IMR-90 (cell line): ENCODE results near the gene SSBP2. TPM values are rescaled to one million over a fixed set of nuclear protein-coding genes. Genes with fewer than 3 reads are reported as not detected.

Source experiments
- ATAC-seq: fragments of 200-7000 bp; cut with Tn5 transposase; 2 replicates; pipeline ENCODE4 v1.9.1; 2020; ENCODE audit warnings: low read depth, mild to moderate bottlenecking, moderate library complexity
- BruUV-seq: library from RNA; stranded (reverse); fragments of 400-500 nt; replicated peaks from 2 replicates; lab custom pipeline; 2021; lab: Mats Ljungman, UMichigan
- CTCF ChIA-PET: fragments of 300-600 bp; formaldehyde crosslinking; extraction: SDS; loops from one replicate; lab custom pipeline; 2021; ENCODE audit warnings: antibody characterized with exemption; lab: Yijun Ruan, JAX
- POLR2A ChIA-PET: fragments of 300-600 bp; sonication (Branson Sonifier 250); formaldehyde crosslinking; loops from one replicate; lab custom pipeline; 2022; ENCODE audit warnings: antibody characterized with exemption; ENCODE audit not compliant: unreplicated experiment; lab: Charles Lee
- DNase-seq: peaks from one replicate; pipeline ENCODE4 v3.0.0; 2013
- H2AFZ ChIP-seq: replicated peaks from 2 replicates; pipeline ENCODE3; 2013; ENCODE audit warnings: low read length, mild to moderate bottlenecking; ENCODE audit not compliant: poor library complexity
- H2AK5ac ChIP-seq: 2 replicates; pipeline ENCODE4 v1.6.1; 2013; ENCODE audit warnings: low read depth, low read length, inconsistent platforms
- H2AK9ac ChIP-seq: replicated peaks from 2 replicates; pipeline ENCODE3; 2013; ENCODE audit warnings: mild to moderate bottlenecking, low read depth, low read length, moderate library complexity; ENCODE audit not compliant: poor library complexity
- H2BK120ac ChIP-seq: 2 replicates; pipeline ENCODE4 v1.6.1; 2013; ENCODE audit warnings: low read depth, low read length, inconsistent platforms
- H2BK15ac ChIP-seq: 3 replicates; pipeline ENCODE4 v1.6.1; 2013; ENCODE audit warnings: low read depth, low read length, inconsistent platforms
- H2BK20ac ChIP-seq: 2 replicates; pipeline ENCODE4 v1.6.1; 2013; ENCODE audit warnings: low read depth, mild to moderate bottlenecking, inconsistent platforms, low read length, moderate library complexity
- H2BK5ac ChIP-seq: 2 replicates; pipeline ENCODE4 v1.6.1; 2013; ENCODE audit warnings: mild to moderate bottlenecking, low read depth, low read length, inconsistent platforms; ENCODE audit not compliant: poor library complexity, severe bottlenecking
- H3K14ac ChIP-seq: replicated peaks from 2 replicates; pipeline ENCODE4 v1.6.1; 2013; ENCODE audit warnings: low read depth, low read length, inconsistent platforms
- H3K18ac ChIP-seq: 2 replicates; pipeline ENCODE4 v1.6.1; 2013; ENCODE audit warnings: low read depth, low read length, control low read depth
- H3K23ac ChIP-seq: 2 replicates; pipeline ENCODE4 v1.6.1; 2013; ENCODE audit warnings: low read depth, low read length, inconsistent platforms
- H3K27ac ChIP-seq: 2 replicates; pipeline ENCODE4 v1.5.1; 2013; ENCODE audit warnings: mild to moderate bottlenecking, control low read depth, low read length; ENCODE audit not compliant: insufficient read depth
- H3K27me3 ChIP-seq: 2 replicates; pipeline ENCODE4 v1.6.1; 2013; ENCODE audit warnings: low read length; ENCODE audit not compliant: control insufficient read depth, insufficient read depth
- H3K36me3 ChIP-seq: 2 replicates; pipeline ENCODE4 v1.6.1; 2013; ENCODE audit warnings: low read length, mixed read lengths; ENCODE audit not compliant: control insufficient read depth, insufficient read depth
- H3K4ac ChIP-seq: 2 replicates; pipeline ENCODE4 v1.6.1; 2013; ENCODE audit warnings: low read depth, low read length, inconsistent platforms
- H3K4me1 ChIP-seq: 2 replicates; pipeline ENCODE4 v1.6.1; 2013; ENCODE audit warnings: low read length, mixed read lengths; ENCODE audit not compliant: control insufficient read depth, insufficient read depth
- H3K4me2 ChIP-seq: 2 replicates; pipeline ENCODE4 v1.6.1; 2013; ENCODE audit warnings: low read depth, mild to moderate bottlenecking, control low read depth, low read length, moderate library complexity
- H3K4me3 ChIP-seq: 2 replicates; pipeline ENCODE4 v1.5.1; 2013; ENCODE audit warnings: low read depth, mild to moderate bottlenecking, control low read depth, low read length, moderate library complexity; ENCODE audit not compliant: insufficient read depth
- H3K56ac ChIP-seq: 2 replicates; pipeline ENCODE4 v1.6.1; 2013; ENCODE audit warnings: low read length, inconsistent platforms; ENCODE audit not compliant: insufficient read depth; ENCODE audit errors: extremely low read depth
- H3K79me1 ChIP-seq, 2 experiments: 2 replicates each; pipeline ENCODE4 v1.6.1; 2013; ENCODE audit warnings: low read length in 2 of 2, inconsistent platforms in 1 of 2, low read depth in 1 of 2
- H3K9ac ChIP-seq: 2 replicates; pipeline ENCODE4 v1.6.1; 2013; ENCODE audit warnings: low read depth, low read length, control low read depth
- H3K9me1 ChIP-seq: 2 replicates; pipeline ENCODE4 v1.6.1; 2013; ENCODE audit warnings: low read length, inconsistent platforms; ENCODE audit not compliant: insufficient read depth
- H3K9me3 ChIP-seq: 2 replicates; pipeline ENCODE4 v1.6.1; 2013; ENCODE audit warnings: low read length; ENCODE audit not compliant: control insufficient read depth, insufficient read depth
- H4K20me1 ChIP-seq: 2 replicates; pipeline ENCODE4 v1.6.1; 2013; ENCODE audit warnings: low read length, inconsistent platforms; ENCODE audit not compliant: insufficient read depth
- H4K5ac ChIP-seq: 2 replicates; pipeline ENCODE4 v1.6.1; 2013; ENCODE audit warnings: mild to moderate bottlenecking, low read depth, low read length, control low read depth
- H4K8ac ChIP-seq, 2 experiments: 2 replicates each; pipeline ENCODE4 v1.6.1; 2013; ENCODE audit warnings: low read depth in 2 of 2, low read length in 2 of 2, control low read depth in 1 of 2, inconsistent platforms in 1 of 2
- H4K91ac ChIP-seq: 2 replicates; pipeline ENCODE4 v1.6.1; 2013; ENCODE audit warnings: low read depth, low read length, inconsistent platforms; ENCODE audit not compliant: insufficient read depth
- BHLHE40 ChIP-seq: fragments of 150-350 bp; IDR thresholded peaks from 2 replicates; pipeline ENCODE4 v1.6.1; 2016; ENCODE audit warnings: mild to moderate bottlenecking, low read depth, low read length
- CEBPB ChIP-seq: IDR thresholded peaks from 2 replicates; pipeline ENCODE4 v1.6.1; 2012; ENCODE audit warnings: low read depth, low read length, improper control_type of control experiment
- CHD1 ChIP-seq: IDR thresholded peaks from 2 replicates; pipeline ENCODE4 v1.6.1; 2012; ENCODE audit warnings: low read depth, low read length, improper control_type of control experiment
- CTCF ChIP-seq: conservative IDR thresholded peaks from 2 replicates; pipeline ENCODE4 v1.5.1; 2012; ENCODE audit warnings: mild to moderate bottlenecking, low read depth, low read length, improper control_type of control experiment
- ELK1 ChIP-seq: fragments of 150-350 bp; IDR thresholded peaks from 2 replicates; pipeline ENCODE4 v1.6.1; 2016; ENCODE audit warnings: low read depth, mild to moderate bottlenecking, low read length, moderate library complexity, borderline replicate concordance
- FOS ChIP-seq: fragments of 150-350 bp; IDR thresholded peaks from 2 replicates; pipeline ENCODE4 v1.6.1; 2016; ENCODE audit warnings: low read depth, low read length
- MAFK ChIP-seq: IDR thresholded peaks from 2 replicates; pipeline ENCODE4 v1.6.1; 2012; ENCODE audit warnings: low read depth, low read length, improper control_type of control experiment
- MAZ ChIP-seq: IDR thresholded peaks from 2 replicates; pipeline ENCODE4 v1.6.1; 2012; ENCODE audit warnings: low read depth, mild to moderate bottlenecking, low read length, improper control_type of control experiment, moderate library complexity, borderline replicate concordance
- MXI1 ChIP-seq: IDR thresholded peaks from 2 replicates; pipeline ENCODE4 v1.6.1; 2012; ENCODE audit warnings: low read depth, mild to moderate bottlenecking, low read length, moderate library complexity, borderline replicate concordance
- NFE2L2 ChIP-seq: fragments of 150-350 bp; IDR thresholded peaks from 2 replicates; pipeline ENCODE4 v1.6.1; 2016; ENCODE audit warnings: low read depth, mild to moderate bottlenecking, low read length
- POLR2A ChIP-seq: IDR thresholded peaks from 2 replicates; pipeline ENCODE4 v1.6.1; 2012; ENCODE audit warnings: mild to moderate bottlenecking, low read depth, low read length
- RAD21 ChIP-seq: IDR thresholded peaks from 2 replicates; pipeline ENCODE4 v1.6.1; 2012; ENCODE audit warnings: low read length, improper control_type of control experiment
- RCOR1 ChIP-seq: IDR thresholded peaks from 2 replicates; pipeline ENCODE4 v1.6.1; 2012; ENCODE audit warnings: mild to moderate bottlenecking, low read length, improper control_type of control experiment; ENCODE audit not compliant: insufficient replicate concordance
- RFX5 ChIP-seq: IDR thresholded peaks from 2 replicates; pipeline ENCODE4 v1.8.0; 2012; ENCODE audit warnings: low read depth, mild to moderate bottlenecking, low read length, moderate library complexity
- SMC3 ChIP-seq: fragments of 150-350 bp; IDR thresholded peaks from 2 replicates; pipeline ENCODE4 v1.6.1; 2016; ENCODE audit warnings: low read depth, mild to moderate bottlenecking, antibody characterized with exemption, low read length, moderate library complexity
- USF2 ChIP-seq: fragments of 150-350 bp; IDR thresholded peaks from 2 replicates; pipeline ENCODE4 v1.6.1; 2017; ENCODE audit warnings: mild to moderate bottlenecking, antibody characterized with exemption, low read length, low read depth
- WGBS, 2 experiments: methylation state at CpG; one replicate each; pipeline versions ENCODE4 v1.1.5 to v1.1.7; 2013; ENCODE audit warnings: missing lambda C conversion rate in 2 of 2; ENCODE audit not compliant: insufficient read length in 1 of 2; ENCODE audit errors: extremely low coverage in 2 of 2; 5-methylcytosine and 5-hydroxymethylcytosine counted together
- dilution Hi-C: fragments of 300-500 bp; cut with HindIII; formaldehyde crosslinking; loops from one replicate; pipeline ENCODE4 v1.14.3; 2018; ENCODE audit warnings: low sequenced_read_pairs; ENCODE audit not compliant: unreplicated experiment
- in situ Hi-C: fragments of 300-500 bp; cut with MboI; formaldehyde crosslinking; loops from 3 replicates; pipeline ENCODE4 v1.14.3; 2019; ENCODE audit warnings: low sequenced_read_pairs, inconsistent platforms, mixed read lengths
- intact Hi-C: fragments of 100-400 bp; cut with micrococcal nuclease; formaldehyde crosslinking; loops from 2 replicates; pipeline ENCODE4 v1.10.0; 2022
- polyA plus RNA-seq, 3 experiments: library from polyadenylated mRNA; depleted of rRNA; stranded (reverse); fragments of >200 nt; gene quantifications; 2 replicates each; pipeline ENCODE4 v1.2.3, GENCODE V29; 2012; ENCODE audit warnings: low replicate concordance in 1 of 3
- total RNA-seq: library from RNA; depleted of rRNA; stranded (reverse); fragments of >200 nt; gene quantifications from 2 replicates; pipeline ENCODE4 v1.2.3, GENCODE V29; 2012

Gene SSBP2
- total and polyA plus RNA-seq, 2 of the 4 experiments (the other 2 are of a cell fraction): 38.4 to 42.7 TPM

GRCh38 chr5:81542242-81542641, 208.7 kb downstream of the SSBP2 start:
- no peak for ATAC-seq
- Histone ChIP-seq H3K23ac (no peak overlapping the region), H3K27me3 (no peaks in the 10 kb centered on the region), H2BK20ac (no peak overlapping the region), H3K4me1 (no peaks in the 10 kb centered on the region), H4K91ac (no peak overlapping the region), H3K9me1 (no peaks in the 10 kb centered on the region), H3K4me3 (no peak overlapping the region), H4K5ac (no peak overlapping the region), H3K18ac (no peak overlapping the region), H2BK15ac (no peak overlapping the region), H3K9ac (no peak overlapping the region), H3K56ac (no peak overlapping the region), H2AFZ (no peak overlapping the region), H3K79me1 (no peaks in the 10 kb centered on the region), H3K4ac (no peak overlapping the region), H2AK9ac (no peak overlapping the region), H3K4me2 (no peak overlapping the region), H2BK120ac (no peak overlapping the region), H2AK5ac (no peak overlapping the region), H4K20me1 (no peaks in the 10 kb centered on the region), H3K27ac (no peak overlapping the region), H3K14ac (no peak overlapping the region), H3K36me3 (no peaks in the 10 kb centered on the region), H3K9me3 (no peaks in the 10 kb centered on the region), H2BK5ac (no peak overlapping the region), H4K8ac (no peak overlapping the region)
- CTCF ChIA-PET: no interaction called here
- dilution Hi-C loops: no loop called here
- in situ Hi-C loops: no loop called here
- intact Hi-C loops: no loop called here
- no peak for TF ChIP-seq CHD1
- TF ChIP-seq USF2: no peak
- no peak for TF ChIP-seq RFX5
- TF ChIP-seq MXI1: no peak
- no peak for TF ChIP-seq NFE2L2
- TF ChIP-seq RCOR1: no peak
- no peak for TF ChIP-seq POLR2A
- TF ChIP-seq RAD21: no peak
- TF ChIP-seq CTCF: no peak
- no peak for TF ChIP-seq CEBPB
- TF ChIP-seq ELK1: no peak
- TF ChIP-seq SMC3: no peak
- TF ChIP-seq BHLHE40: no peak
- TF ChIP-seq FOS: no peak
- TF ChIP-seq MAFK: no peak
- no peak for TF ChIP-seq MAZ
- BruUV-seq: no TSS peak
- POLR2A ChIA-PET: no interaction called here
- WGBS, 2 experiments: no CpG with 5 or more reads among the region's 1 CpG
- DNase-seq: no peak
